HepG2 (cell line): ENCODE results near the gene VPS52. TPM values are rescaled to one million over a fixed set of nuclear protein-coding genes. Genes with fewer than 3 reads are reported as not detected.

Experiments used
- BRD4 ChIP-seq: sonication (generic); formaldehyde crosslinking; IDR thresholded peaks from 2 replicates; pipeline ENCODE4 v1.4.0; 2020; ENCODE audit warnings: missing genetic modification reagents
- EEA1 ChIP-seq: sonication (generic); formaldehyde crosslinking; IDR thresholded peaks from 2 replicates; pipeline ENCODE4 v1.5.1; 2020; ENCODE audit warnings: mild to moderate bottlenecking, missing genetic modification reagents, borderline replicate concordance
- FOXM1 ChIP-seq: sonication (generic); formaldehyde crosslinking; IDR thresholded peaks from 2 replicates; pipeline ENCODE4 v1.5.0; 2020; ENCODE audit warnings: missing genetic modification reagents
- GPN1 ChIP-seq: sonication (generic); formaldehyde crosslinking; IDR thresholded peaks from 2 replicates; pipeline ENCODE4 v1.5.1; 2020; ENCODE audit warnings: missing genetic modification reagents, borderline replicate concordance
- KAT7 ChIP-seq: IDR thresholded peaks from 2 replicates; pipeline ENCODE4 v1.6.1; 2018; ENCODE audit warnings: borderline replicate concordance, missing compliant biosample characterization
- MAF1 ChIP-seq: sonication (generic); formaldehyde crosslinking; IDR thresholded peaks from 2 replicates; pipeline ENCODE4 v1.5.0; 2020; ENCODE audit warnings: missing genetic modification reagents, borderline replicate concordance
- MEIS2 ChIP-seq: sonication (generic); formaldehyde crosslinking; IDR thresholded peaks from 2 replicates; pipeline ENCODE4 v1.9.0; 2021; ENCODE audit warnings: mild to moderate bottlenecking, missing genetic modification reagents
- ONECUT2 ChIP-seq: sonication (generic); formaldehyde crosslinking; IDR thresholded peaks from 2 replicates; pipeline ENCODE4 v1.4.0; 2020; ENCODE audit warnings: missing genetic modification reagents
- POLR2A ChIP-seq, 2 experiments: IDR thresholded peaks; 2 replicates each; pipeline ENCODE4 v1.6.1; 2011; ENCODE audit warnings: low read depth in 2 of 2, low read length in 2 of 2, mild to moderate bottlenecking in 1 of 2, moderate library complexity in 1 of 2; ENCODE audit not compliant: insufficient read depth in 1 of 2
- RAD21 ChIP-seq: fragments of 450-650 bp; formaldehyde crosslinking; IDR thresholded peaks from 2 replicates; pipeline ENCODE4 v1.5.0; 2020; ENCODE audit warnings: mild to moderate bottlenecking
- SOX13 ChIP-seq, 3 experiments: fragments of 450-650 bp in 1 of 3; sonication (generic) in 1 of 3; formaldehyde crosslinking in 1 of 3; IDR thresholded peaks in 2 of 3; conservative IDR thresholded peaks in 1 of 3; 2 replicates each; pipeline versions ENCODE4 v1.5.0 to v1.6.1; 2016 to 2020; ENCODE audit warnings: antibody characterized with exemption in 1 of 3, mild to moderate bottlenecking in 1 of 3, missing compliant biosample characterization in 1 of 3, missing genetic modification reagents in 1 of 3, moderate library complexity in 1 of 3
- ZC3H13 ChIP-seq: sonication (generic); formaldehyde crosslinking; IDR thresholded peaks from 2 replicates; pipeline ENCODE4 v1.8.1; 2023; ENCODE audit warnings: mild to moderate bottlenecking, missing genetic modification reagents, moderate library complexity
- ZFP41 ChIP-seq: sonication (generic); formaldehyde crosslinking; IDR thresholded peaks from 2 replicates; pipeline ENCODE4 v1.4.0; 2020; ENCODE audit warnings: mild to moderate bottlenecking, missing genetic modification reagents, borderline replicate concordance
- ZIK1 ChIP-seq: sonication (generic); formaldehyde crosslinking; IDR thresholded peaks from 2 replicates; pipeline ENCODE4 v1.5.0; 2020; ENCODE audit warnings: mild to moderate bottlenecking, low read depth, missing genetic modification reagents, borderline replicate concordance
- ZNF138 ChIP-seq: sonication (generic); formaldehyde crosslinking; IDR thresholded peaks from 2 replicates; pipeline ENCODE4 v1.5.0; 2020; ENCODE audit warnings: mild to moderate bottlenecking, low read depth, missing genetic modification reagents
- ZNF296 ChIP-seq: sonication (generic); formaldehyde crosslinking; conservative IDR thresholded peaks from 2 replicates; pipeline ENCODE4 v1.5.0; 2020; ENCODE audit warnings: mild to moderate bottlenecking, missing genetic modification reagents
- ZNF7 ChIP-seq: IDR thresholded peaks from 2 replicates; pipeline ENCODE4 v1.6.1; 2016; ENCODE audit warnings: missing biosample characterization, missing genetic modification reagents
- polyA plus RNA-seq, 8 experiments: library from polyadenylated mRNA; depleted of rRNA in 3 of 8; stranded (reverse) in 7 of 8; unstranded in 1 of 8; fragments of >200 nt; fragmentation: Illumina TruSeq in 4 of 8; extraction: Trizol in 4 of 8; gene quantifications; 2 replicates each; pipeline versions ENCODE4 v1.2.1 to v1.2.3, GENCODE V29; 2011 to 2016; ENCODE audit warnings: low read depth in 4 of 8, missing spikeins in 1 of 8, mixed read lengths in 1 of 8; ENCODE audit not compliant: insufficient read depth in 1 of 8
- total RNA-seq, 5 experiments: library from RNA; depleted of rRNA; stranded (reverse); fragments of >200 nt; fragmentation: Illumina TruSeq; extraction: Trizol; gene quantifications; 2 replicates each; pipeline ENCODE4 v1.2.3, GENCODE V29; 2016; ENCODE audit warnings: low read depth in 1 of 5
- TF ChIP-seq, protein P1 (sequence below): sonication (generic); formaldehyde crosslinking; IDR thresholded peaks from 2 replicates; pipeline ENCODE4 v1.5.1; 2020; ENCODE audit warnings: mild to moderate bottlenecking, missing genetic modification reagents, moderate library complexity
- TF ChIP-seq, protein P2 (sequence below): sonication (generic); IDR thresholded peaks from 2 replicates; pipeline ENCODE4 v1.6.1; 2016; ENCODE audit warnings: low read depth, borderline replicate concordance
- TF ChIP-seq, protein P3 (sequence below): fragments of 450-650 bp; IDR thresholded peaks from 2 replicates; pipeline ENCODE4 v1.6.1; 2016
- TF ChIP-seq, protein P4 (sequence below): sonication (generic); formaldehyde crosslinking; conservative IDR thresholded peaks from 2 replicates; pipeline ENCODE4 v1.4.0; 2020; ENCODE audit warnings: missing genetic modification reagents
- TF ChIP-seq, protein P5 (sequence below): sonication (generic); formaldehyde crosslinking; IDR thresholded peaks from 2 replicates; pipeline ENCODE4 v1.5.1; 2020; ENCODE audit warnings: mild to moderate bottlenecking, missing genetic modification reagents, moderate library complexity

Gene VPS52
- total and polyA plus RNA-seq, 2 of the 13 experiments (the other 11 are each of a cell fraction or from before 2014, with no cell fraction given): 48.9 to 85.5 TPM

DNA sequence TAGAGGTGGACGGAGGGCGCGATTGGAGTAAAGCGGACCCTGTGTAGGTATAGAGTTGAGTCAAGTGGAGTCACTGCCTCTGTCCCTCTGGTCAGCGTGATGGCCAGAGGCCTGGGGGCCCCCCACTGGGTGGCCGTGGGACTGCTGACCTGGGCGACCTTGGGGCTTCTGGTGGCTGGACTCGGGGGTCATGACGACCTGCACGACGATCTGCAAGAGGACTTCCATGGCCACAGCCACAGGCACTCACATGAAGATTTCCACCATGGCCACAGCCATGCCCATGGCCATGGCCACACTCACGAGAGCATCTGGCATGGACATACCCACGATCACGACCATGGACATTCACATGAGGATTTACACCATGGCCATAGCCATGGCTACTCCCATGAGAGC lies 70.5 kb downstream of the VPS52 start (continued):
- TF ChIP-seq, protein P1, sequence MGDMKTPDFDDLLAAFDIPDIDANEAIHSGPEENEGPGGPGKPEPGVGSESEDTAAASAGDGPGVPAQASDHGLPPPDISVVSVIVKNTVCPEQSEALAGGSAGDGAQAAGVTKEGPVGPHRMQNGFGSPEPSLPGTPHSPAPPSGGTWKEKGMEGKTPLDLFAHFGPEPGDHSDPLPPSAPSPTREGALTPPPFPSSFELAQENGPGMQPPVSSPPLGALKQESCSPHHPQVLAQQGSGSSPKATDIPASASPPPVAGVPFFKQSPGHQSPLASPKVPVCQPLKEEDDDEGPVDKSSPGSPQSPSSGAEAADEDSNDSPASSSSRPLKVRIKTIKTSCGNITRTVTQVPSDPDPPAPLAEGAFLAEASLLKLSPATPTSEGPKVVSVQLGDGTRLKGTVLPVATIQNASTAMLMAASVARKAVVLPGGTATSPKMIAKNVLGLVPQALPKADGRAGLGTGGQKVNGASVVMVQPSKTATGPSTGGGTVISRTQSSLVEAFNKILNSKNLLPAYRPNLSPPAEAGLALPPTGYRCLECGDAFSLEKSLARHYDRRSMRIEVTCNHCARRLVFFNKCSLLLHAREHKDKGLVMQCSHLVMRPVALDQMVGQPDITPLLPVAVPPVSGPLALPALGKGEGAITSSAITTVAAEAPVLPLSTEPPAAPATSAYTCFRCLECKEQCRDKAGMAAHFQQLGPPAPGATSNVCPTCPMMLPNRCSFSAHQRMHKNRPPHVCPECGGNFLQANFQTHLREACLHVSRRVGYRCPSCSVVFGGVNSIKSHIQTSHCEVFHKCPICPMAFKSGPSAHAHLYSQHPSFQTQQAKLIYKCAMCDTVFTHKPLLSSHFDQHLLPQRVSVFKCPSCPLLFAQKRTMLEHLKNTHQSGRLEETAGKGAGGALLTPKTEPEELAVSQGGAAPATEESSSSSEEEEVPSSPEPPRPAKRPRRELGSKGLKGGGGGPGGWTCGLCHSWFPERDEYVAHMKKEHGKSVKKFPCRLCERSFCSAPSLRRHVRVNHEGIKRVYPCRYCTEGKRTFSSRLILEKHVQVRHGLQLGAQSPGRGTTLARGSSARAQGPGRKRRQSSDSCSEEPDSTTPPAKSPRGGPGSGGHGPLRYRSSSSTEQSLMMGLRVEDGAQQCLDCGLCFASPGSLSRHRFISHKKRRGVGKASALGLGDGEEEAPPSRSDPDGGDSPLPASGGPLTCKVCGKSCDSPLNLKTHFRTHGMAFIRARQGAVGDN (CRISPR knock-in tag): peak; percentile 55
- TF ChIP-seq ZNF296 (peak; percentile 97), ZC3H13 (CRISPR knock-in tag) (0 out of 2 replicates have a peak, but pooled peaks have one; percentile 19), MEIS2 (CRISPR knock-in tag) (no peak), SOX13 (IDR thresholded peaks at IDR 0.05) (no peak), SOX13 (CRISPR knock-in tag; conservative IDR thresholded peaks at IDR 0.05 in 1 of 2, IDR thresholded peaks at IDR 0.05 in 1 of 2) (0 out of 4 replicates have a peak, but pooled peaks of 1 of the 2 experiments have one; percentile 85), ZFP41 (no peak), ZNF138 (CRISPR knock-in tag) (no peak), POLR2A (IDR thresholded peaks at IDR 0.05; ENCODE audit: insufficient read depth in 1 of 2, low read depth in 2 of 2, low read length in 2 of 2) (no peak; a peak in 1 of 4 replicates), KAT7 (CRISPR knock-in tag) (peak; percentile 30; the same call in 1 of the 2 replicates), ZNF7 (no peak), RAD21 (CRISPR knock-in tag) (peak; percentile 30), ZIK1 (CRISPR knock-in tag) (0 out of 2 replicates have a peak, but pooled peaks have one; percentile 61), MAF1 (CRISPR knock-in tag) (0 out of 2 replicates have a peak, but pooled peaks have one; percentile 46), GPN1 (CRISPR knock-in tag) (peak; percentile 15; the same call in 1 of the 2 replicates), BRD4 (CRISPR knock-in tag) (no peak), FOXM1 (no peak), ONECUT2 (CRISPR knock-in tag) (no peak), EEA1 (CRISPR knock-in tag) (peak; percentile 27; the same call in 1 of the 2 replicates)
- TF ChIP-seq, protein P2, sequence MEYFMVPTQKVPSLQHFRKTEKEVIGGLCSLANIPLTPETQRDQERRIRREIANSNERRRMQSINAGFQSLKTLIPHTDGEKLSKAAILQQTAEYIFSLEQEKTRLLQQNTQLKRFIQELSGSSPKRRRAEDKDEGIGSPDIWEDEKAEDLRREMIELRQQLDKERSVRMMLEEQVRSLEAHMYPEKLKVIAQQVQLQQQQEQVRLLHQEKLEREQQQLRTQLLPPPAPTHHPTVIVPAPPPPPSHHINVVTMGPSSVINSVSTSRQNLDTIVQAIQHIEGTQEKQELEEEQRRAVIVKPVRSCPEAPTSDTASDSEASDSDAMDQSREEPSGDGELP: no peak
- TF ChIP-seq, protein P3, sequence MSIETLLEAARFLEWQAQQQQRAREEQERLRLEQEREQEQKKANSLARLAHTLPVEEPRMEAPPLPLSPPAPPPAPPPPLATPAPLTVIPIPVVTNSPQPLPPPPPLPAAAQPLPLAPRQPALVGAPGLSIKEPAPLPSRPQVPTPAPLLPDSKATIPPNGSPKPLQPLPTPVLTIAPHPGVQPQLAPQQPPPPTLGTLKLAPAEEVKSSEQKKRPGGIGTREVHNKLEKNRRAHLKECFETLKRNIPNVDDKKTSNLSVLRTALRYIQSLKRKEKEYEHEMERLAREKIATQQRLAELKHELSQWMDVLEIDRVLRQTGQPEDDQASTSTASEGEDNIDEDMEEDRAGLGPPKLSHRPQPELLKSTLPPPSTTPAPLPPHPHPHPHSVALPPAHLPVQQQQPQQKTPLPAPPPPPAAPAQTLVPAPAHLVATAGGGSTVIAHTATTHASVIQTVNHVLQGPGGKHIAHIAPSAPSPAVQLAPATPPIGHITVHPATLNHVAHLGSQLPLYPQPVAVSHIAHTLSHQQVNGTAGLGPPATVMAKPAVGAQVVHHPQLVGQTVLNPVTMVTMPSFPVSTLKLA: no peak
- TF ChIP-seq, protein P4, sequence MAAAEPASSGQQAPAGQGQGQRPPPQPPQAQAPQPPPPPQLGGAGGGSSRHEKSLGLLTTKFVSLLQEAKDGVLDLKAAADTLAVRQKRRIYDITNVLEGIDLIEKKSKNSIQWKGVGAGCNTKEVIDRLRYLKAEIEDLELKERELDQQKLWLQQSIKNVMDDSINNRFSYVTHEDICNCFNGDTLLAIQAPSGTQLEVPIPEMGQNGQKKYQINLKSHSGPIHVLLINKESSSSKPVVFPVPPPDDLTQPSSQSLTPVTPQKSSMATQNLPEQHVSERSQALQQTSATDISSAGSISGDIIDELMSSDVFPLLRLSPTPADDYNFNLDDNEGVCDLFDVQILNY: no peak
- TF ChIP-seq, protein P5, sequence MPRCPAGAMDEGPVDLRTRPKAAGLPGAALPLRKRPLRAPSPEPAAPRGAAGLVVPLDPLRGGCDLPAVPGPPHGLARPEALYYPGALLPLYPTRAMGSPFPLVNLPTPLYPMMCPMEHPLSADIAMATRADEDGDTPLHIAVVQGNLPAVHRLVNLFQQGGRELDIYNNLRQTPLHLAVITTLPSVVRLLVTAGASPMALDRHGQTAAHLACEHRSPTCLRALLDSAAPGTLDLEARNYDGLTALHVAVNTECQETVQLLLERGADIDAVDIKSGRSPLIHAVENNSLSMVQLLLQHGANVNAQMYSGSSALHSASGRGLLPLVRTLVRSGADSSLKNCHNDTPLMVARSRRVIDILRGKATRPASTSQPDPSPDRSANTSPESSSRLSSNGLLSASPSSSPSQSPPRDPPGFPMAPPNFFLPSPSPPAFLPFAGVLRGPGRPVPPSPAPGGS: no peak
